Measurements from ENCODE around the gene DMD.

DNA sequence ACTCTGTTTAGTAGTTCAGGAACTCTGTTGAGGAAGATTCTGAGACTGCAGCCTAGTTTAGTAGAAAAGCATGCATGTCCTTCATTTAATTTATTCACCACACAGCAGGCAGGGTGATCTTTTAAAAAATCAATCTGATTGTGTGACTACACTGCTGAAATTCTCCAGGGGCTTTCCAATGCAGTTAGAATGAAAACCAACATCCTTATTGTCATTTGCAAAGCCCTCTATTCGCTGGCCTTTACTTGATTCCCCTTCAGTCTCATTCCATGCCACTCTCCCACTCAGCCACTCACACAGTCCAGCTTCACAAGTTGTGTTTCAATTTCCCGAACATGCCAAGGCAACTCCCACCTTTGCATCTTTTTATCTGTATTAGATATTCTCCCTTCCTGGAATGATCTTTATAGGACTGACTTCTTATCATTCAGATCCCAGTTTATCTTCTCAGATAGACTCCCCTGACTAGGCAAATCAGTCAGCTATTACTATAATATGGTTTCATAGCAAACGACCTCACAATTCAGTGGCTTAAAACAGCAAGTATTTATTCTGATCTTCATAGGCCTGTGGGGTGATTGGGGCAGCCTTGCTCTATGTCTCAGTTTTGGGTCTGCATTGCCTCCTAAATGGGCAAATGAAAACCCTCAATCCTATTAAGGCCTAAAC lies 2118.2 kb downstream of the DMD start:
- TF ChIP-seq CTCF (conservative IDR thresholded peaks at IDR 0.05; ENCODE audit: low read length) (no peak), EZH2phosphoT487 (IDR thresholded peaks at IDR 0.05; ENCODE audit: borderline replicate concordance) (no peak)
